ENCODE results near the gene BIRC6.

DNA sequence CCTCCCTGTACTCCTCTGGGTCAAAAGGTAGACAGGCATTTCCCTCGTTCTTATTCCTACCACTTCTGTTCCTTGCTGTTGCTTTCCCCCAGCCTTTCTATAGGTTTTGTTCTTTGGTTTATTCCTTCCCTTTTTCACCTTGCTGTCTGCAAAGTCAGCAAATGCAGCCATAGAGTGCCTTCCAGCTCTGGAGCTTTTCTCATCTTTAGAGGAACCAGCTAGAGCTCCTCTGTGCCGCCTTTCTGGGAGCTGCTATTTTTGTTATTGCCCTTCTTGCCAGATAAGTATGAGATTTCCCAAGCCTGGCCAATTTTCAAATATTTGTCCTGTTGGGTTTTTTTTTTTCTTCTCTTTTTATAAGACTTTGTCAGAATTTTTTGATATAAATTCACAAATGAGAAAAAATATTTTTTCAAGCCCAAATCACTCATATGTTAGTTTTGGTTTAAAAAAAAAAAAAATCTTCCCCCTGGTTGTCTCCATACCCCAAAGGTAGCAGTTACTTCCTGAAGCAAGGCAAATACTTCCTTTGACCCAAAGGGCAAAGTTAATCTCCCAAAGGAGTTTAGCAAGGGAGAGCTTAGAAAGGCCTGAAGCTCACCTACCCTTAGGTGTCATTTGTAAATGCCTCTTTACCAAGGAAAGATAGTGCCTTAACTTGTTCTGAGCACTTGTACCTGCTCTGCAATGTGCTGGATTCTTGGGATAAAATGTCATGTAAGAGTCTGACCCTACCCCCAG lies 265.9 kb downstream of the BIRC6 start:
- TF ChIP-seq, protein P1, sequence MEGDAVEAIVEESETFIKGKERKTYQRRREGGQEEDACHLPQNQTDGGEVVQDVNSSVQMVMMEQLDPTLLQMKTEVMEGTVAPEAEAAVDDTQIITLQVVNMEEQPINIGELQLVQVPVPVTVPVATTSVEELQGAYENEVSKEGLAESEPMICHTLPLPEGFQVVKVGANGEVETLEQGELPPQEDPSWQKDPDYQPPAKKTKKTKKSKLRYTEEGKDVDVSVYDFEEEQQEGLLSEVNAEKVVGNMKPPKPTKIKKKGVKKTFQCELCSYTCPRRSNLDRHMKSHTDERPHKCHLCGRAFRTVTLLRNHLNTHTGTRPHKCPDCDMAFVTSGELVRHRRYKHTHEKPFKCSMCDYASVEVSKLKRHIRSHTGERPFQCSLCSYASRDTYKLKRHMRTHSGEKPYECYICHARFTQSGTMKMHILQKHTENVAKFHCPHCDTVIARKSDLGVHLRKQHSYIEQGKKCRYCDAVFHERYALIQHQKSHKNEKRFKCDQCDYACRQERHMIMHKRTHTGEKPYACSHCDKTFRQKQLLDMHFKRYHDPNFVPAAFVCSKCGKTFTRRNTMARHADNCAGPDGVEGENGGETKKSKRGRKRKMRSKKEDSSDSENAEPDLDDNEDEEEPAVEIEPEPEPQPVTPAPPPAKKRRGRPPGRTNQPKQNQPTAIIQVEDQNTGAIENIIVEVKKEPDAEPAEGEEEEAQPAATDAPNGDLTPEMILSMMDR (IDR thresholded peaks at IDR 0.05; ENCODE audit: low read depth, low read length, poor library complexity, severe bottlenecking): no peak
- no peak for TF ChIP-seq EZH2phosphoT487 (IDR thresholded peaks at IDR 0.05; ENCODE audit: borderline replicate concordance, low read length)
